Measurements from ENCODE around the gene KIF1A. TPM values are rescaled to one million over a fixed set of nuclear protein-coding genes. Genes with fewer than 3 reads are reported as not detected.

Gene KIF1A
- polyA plus RNA-seq, 1 donor = 15.8 TPM

Other genes with a start within 250 kb of the KIF1A start
- gene CAPN10, start 233.5 kb downstream of the KIF1A start, polyA plus RNA-seq = 34.9 TPM
- gene GPR35, start 194.7 kb downstream of the KIF1A start, polyA plus RNA-seq = 118 TPM
- 10.6 TPM for gene AQP12B, start 137.3 kb downstream of the KIF1A start, polyA plus RNA-seq
- gene AQP12A, start 128.4 kb downstream of the KIF1A start, polyA plus RNA-seq = 5.0 TPM
- gene AGXT, start 48.6 kb upstream of the KIF1A start, polyA plus RNA-seq = 0.66 TPM
- 25.7 TPM for gene MAB21L4, start 75.9 kb upstream of the KIF1A start, polyA plus RNA-seq
- gene CROCC2, start 86.1 kb upstream of the KIF1A start, polyA plus RNA-seq = 0.09 TPM
- 6.6 TPM for gene SNED1, start 178.4 kb upstream of the KIF1A start, polyA plus RNA-seq